ENCODE results near the gene IDI2.

GRCh38 chr10:1050145-1050544 is 24.5 kb upstream of the IDI2 start:
- TF ChIP-seq, protein P1, sequence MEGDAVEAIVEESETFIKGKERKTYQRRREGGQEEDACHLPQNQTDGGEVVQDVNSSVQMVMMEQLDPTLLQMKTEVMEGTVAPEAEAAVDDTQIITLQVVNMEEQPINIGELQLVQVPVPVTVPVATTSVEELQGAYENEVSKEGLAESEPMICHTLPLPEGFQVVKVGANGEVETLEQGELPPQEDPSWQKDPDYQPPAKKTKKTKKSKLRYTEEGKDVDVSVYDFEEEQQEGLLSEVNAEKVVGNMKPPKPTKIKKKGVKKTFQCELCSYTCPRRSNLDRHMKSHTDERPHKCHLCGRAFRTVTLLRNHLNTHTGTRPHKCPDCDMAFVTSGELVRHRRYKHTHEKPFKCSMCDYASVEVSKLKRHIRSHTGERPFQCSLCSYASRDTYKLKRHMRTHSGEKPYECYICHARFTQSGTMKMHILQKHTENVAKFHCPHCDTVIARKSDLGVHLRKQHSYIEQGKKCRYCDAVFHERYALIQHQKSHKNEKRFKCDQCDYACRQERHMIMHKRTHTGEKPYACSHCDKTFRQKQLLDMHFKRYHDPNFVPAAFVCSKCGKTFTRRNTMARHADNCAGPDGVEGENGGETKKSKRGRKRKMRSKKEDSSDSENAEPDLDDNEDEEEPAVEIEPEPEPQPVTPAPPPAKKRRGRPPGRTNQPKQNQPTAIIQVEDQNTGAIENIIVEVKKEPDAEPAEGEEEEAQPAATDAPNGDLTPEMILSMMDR (IDR thresholded peaks at IDR 0.05; ENCODE audit: low read length): no peak
- TF ChIP-seq EZH2 (IDR thresholded peaks at IDR 0.05; ENCODE audit: borderline replicate concordance, low read length): no peak
